NB4 (cell line): ENCODE measurements around the gene RTF2.

Source experiments
- DNase-seq: peaks from one replicate; pipeline ENCODE4 v3.0.0; 2010; ENCODE audit warnings: low read depth
- H3K4me3 ChIP-seq: one replicate; pipeline ENCODE4 v1.5.1; 2011; ENCODE audit warnings: mild to moderate bottlenecking, low read depth, low read length, moderate library complexity
- CTCF ChIP-seq: IDR thresholded peaks from one replicate; pipeline ENCODE4 v1.5.1; 2012; ENCODE audit warnings: low read depth, low read length
- MAX ChIP-seq: IDR thresholded peaks from 2 replicates; pipeline ENCODE4 v1.6.1; 2011; ENCODE audit warnings: low read depth, low read length
- MYC ChIP-seq: IDR thresholded peaks from 2 replicates; pipeline ENCODE4 v1.6.1; 2011; ENCODE audit warnings: low read depth, low read length
- POLR2A ChIP-seq: IDR thresholded peaks from 2 replicates; pipeline ENCODE4 v1.6.1; 2011; ENCODE audit warnings: mild to moderate bottlenecking; ENCODE audit not compliant: insufficient read length; ENCODE audit errors: extremely low read depth

The RTF2 gene

DNA sequence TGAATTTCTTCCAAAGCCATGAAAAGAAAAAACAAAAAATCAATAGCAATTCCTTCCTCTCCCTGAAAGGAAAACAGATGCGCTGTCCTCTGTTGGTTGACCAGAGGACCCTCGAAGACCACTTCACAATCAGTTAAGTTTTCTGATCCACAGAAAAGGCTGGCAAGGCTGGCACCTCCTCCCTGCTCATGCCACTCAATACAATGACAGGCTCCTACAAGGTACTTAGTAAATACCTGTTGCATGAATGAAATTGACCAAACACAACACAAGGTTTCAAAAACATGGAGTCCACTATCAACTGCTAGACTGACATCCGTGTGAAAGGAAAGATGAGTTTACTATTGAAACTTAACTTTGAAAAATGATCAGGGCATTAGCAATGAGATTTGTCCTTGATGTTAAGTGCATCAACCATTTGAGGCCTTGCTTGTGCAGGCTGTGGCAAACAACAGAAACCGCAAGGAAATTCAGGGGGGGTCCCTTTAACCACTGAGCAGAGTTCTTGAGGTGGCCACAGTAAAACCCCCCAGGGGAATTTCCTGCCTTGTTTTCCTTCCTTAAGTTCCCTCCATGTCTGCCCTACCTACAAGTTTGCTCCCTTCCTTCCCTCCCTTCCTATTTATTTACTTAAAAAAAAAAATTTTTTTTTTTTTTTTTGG lies 27.9 kb upstream of the RTF2 start:
- peak; percentile 83 for DNase-seq
- TF ChIP-seq POLR2A (no peak), MYC (no peak), MAX (no peak), CTCF (no peak)
- H3K4me3 ChIP-seq = no peak overlapping the region

DNA sequence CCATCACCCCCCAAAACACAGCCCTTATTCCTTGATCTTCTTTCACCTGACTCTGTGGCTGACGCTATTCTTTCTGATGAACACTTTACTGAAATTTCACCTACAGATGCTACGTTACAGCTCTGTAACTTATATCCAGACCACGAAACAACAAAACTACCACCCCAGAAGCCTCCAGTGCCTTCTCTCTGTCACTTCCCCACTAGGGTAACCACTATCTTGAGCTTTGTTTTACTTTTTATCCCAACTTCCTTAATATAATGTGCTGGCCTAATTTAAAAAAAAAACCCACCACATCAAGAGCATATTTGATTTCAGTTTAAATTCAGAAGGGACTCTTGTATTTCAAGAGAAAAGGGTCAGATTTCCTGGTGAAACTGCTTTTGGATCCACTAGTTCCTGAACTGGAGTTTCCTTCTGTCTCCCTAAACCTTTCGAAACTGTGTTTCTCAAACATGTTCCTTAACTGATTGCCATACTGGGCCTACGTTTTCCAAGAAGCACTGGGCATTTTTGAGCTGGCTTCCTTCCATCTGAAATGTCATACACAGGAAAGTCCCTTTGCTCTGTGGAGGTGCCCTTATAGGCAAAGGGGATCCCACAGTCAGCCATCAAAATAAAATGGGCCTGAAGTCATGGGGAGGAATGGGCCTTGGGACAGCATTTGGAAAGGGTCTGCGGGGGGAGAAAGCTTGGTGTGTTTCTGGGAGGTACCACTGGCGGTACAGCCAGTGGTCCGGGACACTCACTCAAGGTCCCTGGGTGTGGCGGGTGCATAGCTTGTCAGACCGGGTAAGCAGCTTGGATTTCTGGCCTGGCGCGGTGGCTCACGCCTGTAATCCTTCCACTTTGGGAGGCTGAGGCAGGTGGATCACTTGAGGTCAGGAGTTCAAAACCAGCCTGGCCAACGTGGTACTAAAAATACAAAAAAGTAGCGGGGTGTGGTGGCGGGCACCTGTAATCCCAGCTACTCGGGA lies 25.8 kb upstream of the RTF2 start:
- TF ChIP-seq POLR2A = no peak
- no peak for TF ChIP-seq MYC
- TF ChIP-seq MAX = no peak
- H3K4me3 ChIP-seq = no peak overlapping the region
- DNase-seq = peak; percentile 43

DNA sequence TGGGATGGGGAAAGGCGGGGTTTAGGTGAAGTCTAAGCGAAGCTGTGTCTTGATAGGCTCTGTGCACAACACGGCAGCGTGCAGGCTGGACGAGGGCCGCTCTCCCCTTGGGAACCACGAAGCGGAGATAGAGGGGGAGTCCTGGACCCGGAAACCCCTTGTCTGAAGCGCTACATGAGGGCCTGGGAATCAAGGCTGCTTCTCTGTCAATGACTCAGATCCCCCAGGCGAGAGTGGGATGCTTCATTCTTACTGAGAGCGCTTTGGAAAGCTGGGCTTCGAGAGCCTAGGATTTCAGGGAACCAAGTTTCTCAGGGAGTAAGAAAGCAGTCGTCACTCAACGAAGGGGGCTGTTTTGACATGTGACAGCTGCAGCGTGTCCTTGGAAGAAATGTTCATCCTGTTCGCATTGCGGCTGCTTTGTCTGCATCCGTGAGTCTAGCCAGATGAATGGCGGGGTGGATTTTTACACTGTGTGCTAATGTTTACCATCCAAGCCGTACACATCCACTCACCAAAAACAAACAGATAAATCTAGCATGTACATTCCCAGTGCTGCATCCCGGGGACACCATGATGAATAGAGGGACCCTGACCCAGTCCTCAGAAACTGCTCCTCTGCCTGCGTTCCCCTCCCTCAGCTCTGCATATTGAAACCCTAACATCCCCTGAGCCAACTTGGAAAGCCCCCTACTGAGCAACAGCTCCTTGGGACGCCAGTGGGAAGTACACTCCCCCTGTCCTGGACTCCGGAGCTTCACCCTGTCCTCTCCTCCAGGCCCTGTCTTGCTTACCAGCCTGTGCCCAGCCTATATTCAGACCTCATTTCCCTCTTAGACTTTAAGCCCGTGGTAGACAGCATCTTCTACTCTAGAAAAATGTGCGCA lies 24.5 kb upstream of the RTF2 start:
- DNase-seq = no peak
- H3K4me3 ChIP-seq = no peak overlapping the region
- no peak for TF ChIP-seq MAX
- TF ChIP-seq CTCF = no peak
- no peak for TF ChIP-seq POLR2A
- TF ChIP-seq MYC = no peak

GRCh38 chr20:56445130-56445529 lies 23.3 kb upstream of the RTF2 start:
- no peak overlapping the region for H3K4me3 ChIP-seq
- TF ChIP-seq POLR2A (no peak), MYC (no peak), MAX (no peak), CTCF (no peak)
- DNase-seq = no peak

DNA sequence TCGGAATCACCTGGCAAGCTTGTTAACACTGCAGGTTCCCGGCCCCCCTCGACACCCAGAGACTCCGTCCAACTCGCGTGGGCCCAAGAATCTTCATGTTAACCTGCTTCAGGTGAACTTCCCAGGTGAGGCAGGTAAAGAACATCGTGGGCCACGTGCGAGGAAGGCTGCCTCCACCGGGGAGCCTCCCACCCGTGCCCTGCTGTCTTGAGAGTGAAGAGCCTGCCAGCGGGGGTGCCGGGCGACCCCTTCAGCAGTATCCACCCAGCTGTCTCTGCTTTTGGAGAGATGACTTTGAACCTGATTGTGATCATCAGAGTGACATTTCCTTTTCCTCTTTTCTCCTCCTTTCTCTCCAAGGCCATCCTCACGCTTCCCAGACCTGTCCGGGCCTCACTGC lies 22.9 kb upstream of the RTF2 start:
- TF ChIP-seq MAX (no peak), CTCF (no peak), MYC (no peak), POLR2A (no peak)
- no peak overlapping the region for H3K4me3 ChIP-seq
- no peak for DNase-seq
